Activated CD8-positive, alpha-beta memory T cell treated with anti-CD3 and anti-CD28 coated beads for 1 hour (primary cell): Measurements from ENCODE around the gene RIPPLY2.
"Not testable (repeated sequence)": the region's sequence is repeated elsewhere in the genome, so short reads cannot be mapped to it uniquely, and the experiment has no call there.

ENCODE experiments used
- DNase-seq, 2 donors: peaks; one replicate each; pipeline ENCODE4 v3.0.0-alpha.2; 2020; ENCODE audit warnings: low read depth in 1 of 2; ENCODE audit errors: extremely low read depth in 1 of 2

The RIPPLY2 gene

GRCh38 chr6:83853178-83854000, at the start of gene RIPPLY2:
RIPPLY2 (plus strand) TSS chr6:83853360; CDS start chr6:83853417, 57 bp downstream.
- no peak for DNase-seq

- DNase-seq, result not testable (repeated sequence)
These were observed 49.7 kb upstream of the RIPPLY2 start for GRCh38 chr6:83803492-83803891.

- no peak for DNase-seq
These were observed 48.3 kb upstream of the RIPPLY2 start for GRCh38 chr6:83804886-83805285.

- DNase-seq, result no peak
These were observed 45.2 kb upstream of the RIPPLY2 start for GRCh38 chr6:83808005-83808404.

GRCh38 chr6:83808926-83809325, 44.2 kb upstream of the RIPPLY2 start:
- no peak for DNase-seq

GRCh38 chr6:83812595-83812994, 40.6 kb upstream of the RIPPLY2 start:
- no peak for DNase-seq

GRCh38 chr6:83815631-83816272, 37.4 kb upstream of the RIPPLY2 start:
- no peak for DNase-seq

- DNase-seq, result no peak
These were observed 30.5 kb upstream of the RIPPLY2 start for GRCh38 chr6:83822629-83823169.

GRCh38 chr6:83824388-83824801, 28.8 kb upstream of the RIPPLY2 start:
- DNase-seq, result no peak

- DNase-seq, result no peak
These were observed 28.3 kb upstream of the RIPPLY2 start for GRCh38 chr6:83824831-83825230.

- DNase-seq, result no peak
These were observed 26.1 kb upstream of the RIPPLY2 start for GRCh38 chr6:83827050-83827449.

- no peak for DNase-seq
These were observed 14.4 kb upstream of the RIPPLY2 start for GRCh38 chr6:83838727-83839126.

- no peak for DNase-seq
These were observed 9.0 kb upstream of the RIPPLY2 start for GRCh38 chr6:83844170-83844569.

GRCh38 chr6:83846291-83846690, 6.9 kb upstream of the RIPPLY2 start:
- DNase-seq, result no peak

- DNase-seq, result no peak
These were observed 6.0 kb upstream of the RIPPLY2 start for GRCh38 chr6:83847179-83847578.

- DNase-seq, result no peak
These were observed 4.0 kb upstream of the RIPPLY2 start for GRCh38 chr6:83849127-83849526.

- no peak for DNase-seq
These were observed 3.5 kb upstream of the RIPPLY2 start for GRCh38 chr6:83849610-83850009.

GRCh38 chr6:83852528-83853177, 507 bp upstream of the RIPPLY2 start:
- DNase-seq, result no peak

GRCh38 chr6:83854001-83854501, 891 bp downstream of the RIPPLY2 start:
- no peak for DNase-seq

GRCh38 chr6:83854766-83855165, 1.6 kb downstream of the RIPPLY2 start:
- DNase-seq, result no peak
